Stromal cell of bone marrow (primary cell): ENCODE data around the gene MRNIP.

Source experiments
- DNase-seq: peaks from one replicate; pipeline ENCODE4 v3.0.0-alpha.2; 2012; ENCODE audit warnings: low read depth

Gene MRNIP

GRCh38 chr5:179803651-179804554, 54.7 kb downstream of the MRNIP start:
- no peak for DNase-seq

- no peak for DNase-seq
Measured at GRCh38 chr5:179802950-179803562, 55.6 kb downstream of the MRNIP start.

DNA sequence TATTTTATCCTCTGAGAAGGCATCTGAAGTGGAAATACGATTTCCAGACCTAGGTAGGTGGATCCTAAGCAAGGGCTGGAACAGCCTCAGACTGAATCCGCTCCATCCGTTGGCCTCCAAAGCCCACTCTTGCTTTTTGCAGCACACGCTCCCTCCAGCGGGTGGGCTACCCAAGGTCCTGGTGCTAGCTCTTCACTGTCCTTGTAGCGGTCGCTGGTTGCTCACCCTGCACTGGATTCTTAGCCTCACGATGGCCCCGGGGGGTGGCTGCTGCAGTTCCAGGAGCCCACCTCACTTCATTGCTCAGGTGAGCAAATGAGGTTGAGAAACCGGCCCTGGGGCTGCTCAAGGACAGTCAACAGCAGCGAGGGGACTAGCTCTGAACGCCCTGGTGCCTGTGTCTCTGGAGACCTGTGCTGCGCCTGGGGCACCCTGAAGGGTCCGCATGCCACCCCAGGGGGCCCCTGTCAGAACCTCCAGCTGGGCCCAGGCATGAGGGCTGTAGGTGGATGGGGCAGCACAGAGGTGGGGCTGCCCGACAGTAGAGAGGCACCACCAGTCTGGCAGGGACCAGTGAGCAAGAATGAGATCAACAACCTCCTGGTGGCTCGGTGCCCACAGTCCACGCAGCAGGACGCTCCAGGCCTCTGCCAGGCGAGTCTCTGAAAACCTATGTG, 56.3 kb downstream of the MRNIP start:
- no peak for DNase-seq

GRCh38 chr5:179801304-179802206, 57.1 kb downstream of the MRNIP start:
- no peak for DNase-seq

DNA sequence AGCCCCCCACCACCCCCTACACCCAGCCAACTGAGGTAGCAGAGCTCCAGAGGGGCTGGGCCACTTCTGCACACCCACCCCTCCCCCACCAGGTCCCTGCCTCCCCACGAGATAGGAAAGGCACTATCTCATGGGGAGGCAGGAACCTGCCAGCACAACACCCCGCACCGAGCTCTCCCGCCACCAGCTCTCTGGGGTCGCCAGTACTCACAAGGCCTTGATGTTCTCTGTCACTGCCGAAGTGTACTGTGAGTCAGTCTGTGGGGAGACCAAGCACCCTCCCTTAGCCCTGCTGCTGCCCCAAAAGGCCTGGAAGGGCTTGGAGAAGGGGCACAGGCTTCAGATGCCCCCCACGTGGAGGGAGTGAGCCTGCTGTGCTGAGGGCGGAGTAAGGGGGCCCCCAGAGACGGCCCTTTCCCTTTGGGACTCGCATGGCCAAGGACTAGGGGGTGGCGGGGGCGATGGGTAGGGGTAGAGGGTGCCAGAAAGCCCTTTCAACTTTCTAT, 57.9 kb downstream of the MRNIP start:
- DNase-seq: no peak

DNA sequence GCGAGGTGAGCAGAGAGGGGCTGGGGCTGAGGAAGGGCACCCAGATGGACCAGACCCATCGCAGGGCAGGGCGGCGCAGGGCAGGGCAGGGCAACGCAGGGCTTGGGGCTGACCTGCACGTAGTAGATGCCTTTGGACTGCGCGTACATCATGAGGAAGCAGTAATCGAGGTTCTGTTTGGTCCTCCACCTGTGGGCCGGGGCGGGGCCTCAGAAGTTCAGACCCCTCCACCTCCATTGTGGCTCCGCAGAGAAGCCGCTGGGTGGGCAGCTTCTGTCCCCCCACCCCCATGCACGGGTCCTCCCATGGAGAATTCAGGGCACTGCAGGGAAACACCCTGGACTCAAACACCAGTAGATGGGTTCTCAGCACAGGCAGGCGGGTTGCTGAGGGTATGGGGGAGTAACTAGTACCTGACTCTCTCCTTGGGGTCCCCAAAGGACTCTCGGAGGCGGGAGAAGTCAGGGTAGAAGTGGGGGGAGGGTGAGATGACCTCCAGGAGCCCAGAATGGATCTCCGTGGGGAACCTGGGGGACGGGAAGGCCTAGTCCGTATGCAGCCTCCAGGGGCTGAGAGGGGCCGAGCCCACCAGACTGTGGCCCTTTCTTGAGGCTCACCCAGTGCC, 58.4 kb downstream of the MRNIP start:
- DNase-seq: no peak

DNA sequence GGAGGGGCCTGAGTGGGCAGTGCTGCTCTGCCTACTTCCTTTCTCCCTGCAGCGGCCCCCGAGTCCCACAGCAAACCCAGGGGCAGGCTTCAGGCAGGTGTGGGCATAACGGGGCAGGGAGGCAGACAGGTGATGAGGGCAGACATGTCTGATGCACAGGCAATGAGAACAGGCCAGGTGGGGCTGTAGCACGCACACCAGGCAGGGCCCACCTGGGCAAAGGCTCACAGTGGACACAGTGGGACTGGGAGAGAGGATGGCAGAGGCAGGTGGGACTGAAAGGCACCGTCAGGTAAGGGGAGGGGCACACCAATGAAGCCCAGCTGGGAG, 59.0 kb downstream of the MRNIP start:
- DNase-seq: no peak

DNA sequence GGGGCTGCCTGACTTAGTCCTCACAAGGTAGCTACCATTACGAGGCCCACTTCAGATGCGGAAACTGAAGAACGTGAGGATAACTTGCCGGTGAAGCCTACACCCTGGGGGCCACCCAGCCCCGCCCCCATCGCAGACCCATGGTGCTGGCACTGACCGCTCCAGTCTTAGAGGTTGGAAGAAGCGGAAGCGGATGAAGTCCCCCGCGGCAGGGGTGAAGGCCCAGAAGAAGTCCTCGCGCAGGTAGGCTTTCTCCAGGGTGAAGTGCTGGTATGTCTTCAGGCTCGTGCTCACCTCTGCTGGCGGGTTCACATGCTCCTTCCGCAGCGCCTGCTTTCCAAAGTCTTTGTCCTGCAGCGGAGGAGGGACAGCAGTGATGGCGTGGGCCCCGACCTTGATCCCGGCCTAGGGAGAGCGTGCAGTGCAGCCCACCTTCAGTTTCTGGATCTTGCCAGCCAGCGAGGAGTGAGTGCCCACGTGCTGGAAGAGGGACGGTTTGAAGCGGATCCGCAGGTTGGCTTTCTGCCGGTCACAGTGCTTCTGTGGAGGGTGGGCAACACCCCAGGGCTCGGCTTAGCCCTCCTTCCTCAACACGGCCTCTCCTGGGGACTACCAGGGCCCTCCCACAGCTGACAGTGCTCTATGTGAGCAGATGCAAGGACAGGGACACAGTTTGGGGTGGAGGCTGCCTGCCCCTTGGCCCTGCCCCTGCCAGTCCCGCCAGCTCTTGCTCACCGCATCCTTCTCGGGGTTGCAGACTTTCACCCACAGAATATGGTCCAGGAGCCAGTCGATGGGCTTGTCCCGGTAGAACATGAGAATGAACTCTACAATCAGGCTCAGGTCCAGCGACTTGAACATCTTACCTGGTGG, 59.6 kb downstream of the MRNIP start:
- DNase-seq: no peak

GRCh38 chr5:179798144-179798770, 60.4 kb downstream of the MRNIP start:
- no peak for DNase-seq

DNA sequence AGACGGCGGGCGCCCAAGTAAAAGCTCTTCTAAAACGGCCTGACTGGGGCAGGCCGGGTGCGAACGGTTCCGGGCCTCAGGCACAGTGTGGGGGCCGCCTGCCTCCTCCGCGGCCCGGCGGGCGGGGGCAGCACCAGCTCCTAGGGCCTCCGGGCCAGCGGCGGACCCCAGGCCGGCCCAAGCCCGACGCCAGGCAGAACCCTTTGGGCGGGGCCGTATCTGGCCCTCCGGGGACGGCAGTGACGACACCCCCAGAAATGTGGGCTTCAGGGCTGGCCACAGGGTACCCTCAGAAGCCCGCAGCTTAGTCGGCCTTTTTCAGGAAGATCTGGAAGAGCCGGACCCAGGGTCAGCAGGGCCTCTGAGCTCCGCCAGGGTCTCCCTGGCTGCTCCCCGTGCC, 60.9 kb downstream of the MRNIP start:
- no peak for DNase-seq

- DNase-seq: no peak
Measured at GRCh38 chr5:179796877-179797608, 61.6 kb downstream of the MRNIP start.

DNA sequence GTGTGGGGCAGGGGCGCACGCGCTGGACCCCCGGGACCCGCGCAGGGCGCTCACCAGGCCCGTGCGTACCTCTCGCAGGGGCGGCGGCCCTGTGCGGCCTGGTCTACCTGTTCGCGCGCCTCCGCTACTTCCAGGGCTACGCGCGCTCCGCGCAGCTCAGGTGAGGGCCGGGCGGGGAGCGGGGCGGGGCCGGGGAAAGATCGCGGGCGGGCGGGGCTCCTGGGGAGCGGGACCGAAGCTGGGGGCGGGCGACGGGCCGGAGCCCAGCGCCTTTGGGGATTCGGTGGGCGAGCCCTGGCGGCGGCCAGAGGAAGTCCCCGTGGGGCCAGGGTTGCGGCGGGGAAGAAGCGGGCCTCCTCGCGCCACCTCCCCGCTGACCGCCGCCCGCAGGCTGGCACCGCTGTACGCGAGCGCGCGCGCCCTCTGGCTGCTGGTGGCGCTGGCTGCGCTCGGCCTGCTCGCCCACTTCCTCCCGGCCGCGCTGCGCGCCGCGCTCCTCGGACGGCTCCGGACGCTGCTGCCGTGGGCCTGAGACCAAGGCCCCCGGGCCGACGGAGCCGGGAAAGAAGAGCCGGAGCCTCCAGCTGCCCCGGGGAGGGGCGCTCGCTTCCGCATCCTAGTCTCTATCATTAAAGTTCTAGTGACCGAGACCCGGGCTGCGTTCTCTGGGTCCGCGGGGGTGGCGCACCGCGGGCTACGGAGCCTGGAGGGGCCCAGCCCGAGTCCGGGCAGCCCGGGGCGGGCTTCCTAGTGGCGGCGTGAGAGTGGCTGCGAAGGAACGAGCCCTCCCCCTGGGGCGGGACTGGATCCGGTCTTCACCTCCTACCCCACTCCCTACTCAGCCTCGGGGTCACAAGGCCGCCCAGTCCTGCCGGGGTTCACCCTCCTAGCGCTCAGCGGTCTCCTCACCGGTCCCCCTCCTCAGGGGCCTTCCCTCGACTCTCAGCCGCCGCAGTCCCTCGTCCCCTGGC, 62.5 kb downstream of the MRNIP start:
- DNase-seq: peak; percentile 54

DNA sequence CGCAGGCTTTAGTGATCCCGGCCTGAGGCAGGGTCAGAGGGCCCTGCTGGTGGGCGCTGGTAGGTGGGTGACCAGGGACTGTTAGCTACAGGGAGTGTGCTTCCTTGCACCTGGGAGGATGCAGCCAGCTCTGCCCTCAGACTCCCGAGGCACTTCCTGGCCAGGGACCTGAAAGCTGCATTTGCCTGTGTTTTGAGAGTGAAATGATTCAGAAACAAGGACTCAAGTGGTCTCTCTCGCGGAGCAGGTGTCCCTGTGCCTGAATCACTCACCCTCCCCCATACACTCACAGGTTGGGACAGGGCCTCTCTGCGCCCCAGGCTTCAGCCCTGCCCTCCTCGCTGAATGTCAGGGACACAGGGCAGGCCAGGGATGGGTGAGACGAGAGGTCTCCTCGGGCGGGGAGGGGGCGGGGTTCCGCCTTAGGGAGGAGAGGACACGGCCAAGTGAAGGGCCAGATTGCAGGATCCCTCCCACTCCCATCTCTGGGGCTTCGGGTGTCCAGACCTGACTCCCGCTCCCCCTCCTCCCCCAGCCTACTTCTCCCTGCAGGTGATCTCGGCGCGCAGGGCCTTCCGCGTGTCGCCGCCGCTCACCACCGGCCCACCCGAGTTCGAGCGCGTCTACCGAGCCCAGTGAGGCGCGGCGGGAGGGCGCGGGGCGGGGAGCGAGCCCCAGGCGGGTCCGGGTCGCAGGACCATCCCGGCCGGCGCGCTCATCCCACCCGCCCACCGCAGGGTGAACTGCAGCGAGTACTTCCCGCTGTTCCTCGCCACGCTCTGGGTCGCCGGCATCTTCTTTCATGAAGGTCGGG, 63.4 kb downstream of the MRNIP start:
- DNase-seq: no peak

- DNase-seq: no peak
Measured at GRCh38 chr5:179794575-179794974, 64.0 kb downstream of the MRNIP start.

GRCh38 chr5:179794171-179794570, 64.4 kb downstream of the MRNIP start:
- no peak for DNase-seq

DNA sequence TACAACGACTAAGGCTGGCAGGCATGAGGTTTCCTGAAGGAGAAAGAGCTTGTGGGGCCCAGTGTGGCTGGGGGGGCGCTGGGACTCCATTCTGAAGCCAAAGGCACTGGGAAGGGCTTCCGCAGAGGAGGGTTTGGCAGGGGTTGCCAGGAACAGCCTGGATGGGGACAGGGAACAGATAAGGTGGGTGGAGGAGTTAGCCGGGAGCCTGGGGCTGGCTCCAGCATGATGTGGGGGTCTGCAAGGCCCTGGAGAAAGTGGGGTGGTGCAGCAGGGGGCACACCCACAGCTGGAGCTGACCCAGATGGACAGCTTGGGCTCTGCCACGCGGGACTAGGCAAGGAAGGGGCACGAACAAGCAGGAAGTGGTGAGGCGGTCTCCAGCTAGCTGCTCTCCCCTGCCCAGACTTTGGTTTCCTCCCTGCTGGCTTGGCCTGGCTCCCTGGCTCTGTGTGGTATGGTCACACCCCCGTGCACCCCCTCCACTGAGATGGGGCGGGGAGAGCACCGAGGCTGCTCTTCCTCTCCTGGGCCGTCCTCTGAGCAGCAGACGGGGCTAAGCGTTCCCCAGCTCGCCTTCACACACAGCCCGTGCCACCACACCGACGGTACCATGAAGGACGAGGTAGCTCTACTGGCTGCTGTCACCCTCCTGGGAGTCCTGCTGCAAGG, 65.0 kb downstream of the MRNIP start, which contains the start of gene LTC4S:
TSS of gene LTC4S (plus strand) at position 519 of the 672 bp plus-strand sequence. CDS start at position 614, 95 bp downstream.
- DNase-seq: no peak
